ENCODE results near the gene RNFT1. TPM values are rescaled to one million over a fixed set of nuclear protein-coding genes. Genes with fewer than 3 reads are reported as not detected.

RNFT1 gene, protein sequence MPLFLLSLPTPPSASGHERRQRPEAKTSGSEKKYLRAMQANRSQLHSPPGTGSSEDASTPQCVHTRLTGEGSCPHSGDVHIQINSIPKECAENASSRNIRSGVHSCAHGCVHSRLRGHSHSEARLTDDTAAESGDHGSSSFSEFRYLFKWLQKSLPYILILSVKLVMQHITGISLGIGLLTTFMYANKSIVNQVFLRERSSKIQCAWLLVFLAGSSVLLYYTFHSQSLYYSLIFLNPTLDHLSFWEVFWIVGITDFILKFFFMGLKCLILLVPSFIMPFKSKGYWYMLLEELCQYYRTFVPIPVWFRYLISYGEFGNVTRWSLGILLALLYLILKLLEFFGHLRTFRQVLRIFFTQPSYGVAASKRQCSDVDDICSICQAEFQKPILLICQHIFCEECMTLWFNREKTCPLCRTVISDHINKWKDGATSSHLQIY
- total RNA-seq (2013; cell fraction: nucleolus; rRNA removed): 11.8 and 13.5 TPM in 2 replicates
- total RNA-seq (2014; rRNA removed) (8.9 and 9.0 TPM in 2 replicates), total RNA-seq (2014; rRNA removed; fragmentation: Illumina TruSeq; extraction: Trizol) (7.7 and 8.0 TPM in 2 replicates), total RNA-seq (2021) (7.6 and 9.3 TPM in 2 replicates), polyA plus RNA-seq (2011; rRNA removed) (11.9 and 15.3 TPM in 2 replicates), polyA plus RNA-seq (2014; fragmentation: Illumina TruSeq; extraction: Trizol) (11.3 and 12.2 TPM in 2 replicates), polyA plus RNA-seq (2014; fragmentation: Nextera tagmentation; extraction: Ambion mirVana) (10 to 100 TPM; 13.6 to 16.9 TPM), polyA plus RNA-seq (2014; rRNA removed) (6.9 and 9.4 TPM in 2 replicates), polyA plus RNA-seq (2016; fragmentation: Nextera tagmentation; extraction: Ambion mirVana) (10 to 100 TPM; 17.0 to 20.2 TPM), polyA minus RNA-seq (2011; rRNA and poly(A)+ RNA removed) (7.2 and 9.6 TPM in 2 replicates), Bru-seq, nascent RNA (percentile 57 among the genes with signal in this experiment), BruChase-seq, experiment 1, labeled RNA remaining after a 6-hour chase (percentile 55 among the genes with signal in this experiment), BruChase-seq, experiment 2, labeled RNA remaining after a 2-hour chase (percentile 58 among the genes with signal in this experiment)
- 5.7 TPM for polyA plus RNA-seq (2011; ENCODE audit: low read depth)
- polyA plus RNA-seq (2011; cell fraction: cytosol; rRNA removed): 5.5 and 6.7 TPM in 2 replicates
- polyA plus RNA-seq (2011; cell fraction: nucleus; rRNA removed): 16.4 and 17.5 TPM in 2 replicates
- polyA plus RNA-seq (2012): 8.0 and 8.5 TPM in 2 replicates
- 2.8 and 3.6 TPM in 2 replicates for polyA minus RNA-seq (2011; cell fraction: cytosol; rRNA and poly(A)+ RNA removed)
- polyA minus RNA-seq (2011; cell fraction: nucleus; rRNA and poly(A)+ RNA removed): 3.1 and 6.1 TPM in 2 replicates
- long read RNA-seq, experiment 1, partial matches to known transcripts: 1 of 5 reads
- long read RNA-seq, experiment 1, other reads (novel, unspliced or antisense): 1 of 5 reads
- long read RNA-seq, experiment 2, transcript RNFT1-202 (7 exons, 1,809 nt): minor isoform, 5 of 64 reads
- long read RNA-seq, experiment 2, transcript RNFT1-201 (9 exons, 2,101 nt): major isoform, 52 of 64 reads
- long read RNA-seq, experiment 2, partial matches to known transcripts: 0 of 64 reads
- long read RNA-seq, experiment 2, other reads (novel, unspliced or antisense): 3 of 64 reads

GRCh38 chr17:59964482-59965328, at the start of gene RNFT1:
Gene RNFT1, minus strand, starts transcription at chr17:59964740. Its CDS starts 77 bp downstream, at chr17:59964663.
- WGBS (ENCODE audit: insufficient coverage, insufficient replicate concordance, low lambda C conversion rate, missing lambda C conversion rate): 1% methylated on average over 58 of the region's 67 CpGs
- H3K4me3 ChIP-seq: peak within 1 kb of the TSS; percentile 74
- H3K9ac ChIP-seq (ENCODE audit: control insufficient read depth, insufficient read depth, low read length): peak within 1 kb of the TSS; percentile 86
- DNase-seq (ENCODE audit: low read depth, low spot score) (peak; percentile 33), FAIRE-seq (no peak), ATAC-seq (peak; percentile 94)
- POLR2A ChIA-PET: interaction anchor here (0.5 to 1.2 kb wide), 8 partner anchors 14 to 349 kb away, joined by 3 to 11 read pairs (median 3); no protein-coding TSS in a partner anchor
- CTCF ChIA-PET: interaction anchor here (0.6 to 1.2 kb wide), 9 partner anchors 13 to 530 kb away, joined by 3 to 8 read pairs (median 3); no protein-coding TSS in a partner anchor
- no peaks in the 10 kb centered on the region for H3K36me3 ChIP-seq (ENCODE audit: control insufficient read depth in 2 of 2, insufficient read depth in 2 of 2, low read length in 1 of 2)
- BruUV-seq (replicated peaks): no TSS peak
- intact Hi-C loops (cut with micrococcal nuclease; ENCODE audit: unreplicated experiment): loop anchor here (10.0 kb wide), 1 partner anchor 70 kb away; no protein-coding TSS in a partner anchor
- H3K4me2 ChIP-seq (ENCODE audit: control insufficient read depth, insufficient read depth): peak within 1 kb of the TSS; percentile 99
- no peaks in the 10 kb centered on the region for H3K27me3 ChIP-seq (replicated peaks in 1 of 2; ENCODE audit: control insufficient read depth in 2 of 2, insufficient read depth in 2 of 2, low read length in 1 of 2)
- H3K9me3 ChIP-seq (replicated peaks; ENCODE audit: control insufficient read depth, insufficient read depth, low read length): no peaks in the 10 kb centered on the region
- peak within 1 kb of the TSS; percentile 67 for H3K27ac ChIP-seq (ENCODE audit: control insufficient read depth, insufficient read depth)
- RAD21 ChIA-PET (ENCODE audit: unreplicated experiment): interaction anchor here (0.9 to 1.8 kb wide), 3 partner anchors 50 to 212 kb away, joined by 4 read pairs; no protein-coding TSS in a partner anchor
- H3K79me2 ChIP-seq (ENCODE audit: control insufficient read depth, insufficient read depth, low read length): no peaks in the 10 kb centered on the region
- peaks cover 5% of the 10 kb centered on the region; the same call in 1 of the 2 replicates for H3K4me1 ChIP-seq (ENCODE audit: control insufficient read depth, insufficient read depth, low read length)
- no peaks in the 10 kb centered on the region for H4K20me1 ChIP-seq (ENCODE audit: control insufficient read depth, insufficient read depth)
- H2AFZ ChIP-seq (ENCODE audit: control insufficient read depth, low read depth, low read length): peak within 1 kb of the TSS; percentile 100
- in situ Hi-C loops (cut with MboI): no loop called here
- SMC1A ChIA-PET (ENCODE audit: uncharacterized antibody, unreplicated experiment): interaction anchor here (0.9 to 1.3 kb wide), 2 partner anchors 50 to 72 kb away, joined by 3 read pairs; no protein-coding TSS in a partner anchor
- TF ChIP-seq BHLHE40 (IDR thresholded peaks at IDR 0.05; ENCODE audit: borderline replicate concordance in 1 of 2, low read depth in 2 of 2, low read length in 1 of 2) (peak; percentile 85 to 88), MYC (IDR thresholded peaks at IDR 0.05; ENCODE audit: insufficient read depth, insufficient read length, insufficient replicate concordance, low read length, severe bottlenecking) (no peak), NR2C2 (IDR thresholded peaks at IDR 0.05; ENCODE audit: borderline replicate concordance, control insufficient read depth, insufficient read length, low read depth) (no peak), RUNX3 (IDR thresholded peaks at IDR 0.05; ENCODE audit: low read length) (peak; percentile 78), USF2 (IDR thresholded peaks at IDR 0.05; ENCODE audit: borderline replicate concordance, low read depth, low read length) (no peak), RCOR1 (conservative IDR thresholded peaks at IDR 0.05; ENCODE audit: low read depth, low read length) (no peak), NKRF (conservative IDR thresholded peaks at IDR 0.05) (peak; percentile 58; the same call in 1 of the 2 replicates), SMARCA5 (IDR thresholded peaks at IDR 0.05) (0 out of 2 replicates have a peak, but pooled peaks have one; percentile 56), SMC3 (IDR thresholded peaks at IDR 0.05; ENCODE audit: borderline replicate concordance, low read length) (no peak)
- TF ChIP-seq, protein P1, sequence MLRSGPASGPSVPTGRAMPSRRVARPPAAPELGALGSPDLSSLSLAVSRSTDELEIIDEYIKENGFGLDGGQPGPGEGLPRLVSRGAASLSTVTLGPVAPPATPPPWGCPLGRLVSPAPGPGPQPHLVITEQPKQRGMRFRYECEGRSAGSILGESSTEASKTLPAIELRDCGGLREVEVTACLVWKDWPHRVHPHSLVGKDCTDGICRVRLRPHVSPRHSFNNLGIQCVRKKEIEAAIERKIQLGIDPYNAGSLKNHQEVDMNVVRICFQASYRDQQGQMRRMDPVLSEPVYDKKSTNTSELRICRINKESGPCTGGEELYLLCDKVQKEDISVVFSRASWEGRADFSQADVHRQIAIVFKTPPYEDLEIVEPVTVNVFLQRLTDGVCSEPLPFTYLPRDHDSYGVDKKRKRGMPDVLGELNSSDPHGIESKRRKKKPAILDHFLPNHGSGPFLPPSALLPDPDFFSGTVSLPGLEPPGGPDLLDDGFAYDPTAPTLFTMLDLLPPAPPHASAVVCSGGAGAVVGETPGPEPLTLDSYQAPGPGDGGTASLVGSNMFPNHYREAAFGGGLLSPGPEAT (IDR thresholded peaks at IDR 0.05; ENCODE audit: low read depth): peak; percentile 53; the same call in 1 of the 2 replicates

Data from GM12878 (cell line).